GM12878 (cell line): ENCODE measurements around the gene CCDC187. TPM values are rescaled to one million over a fixed set of nuclear protein-coding genes. Genes with fewer than 3 reads are reported as not detected.

Experiments used
- ATAC-seq: fragments of 200-7000 bp; cut with Tn5 transposase; 3 replicates; pipeline ENCODE4 v1.9.1; 2020; ENCODE audit warnings: mild to moderate bottlenecking, moderate library complexity
- BruUV-seq: library from RNA; stranded (reverse); fragments of 400-500 nt; replicated peaks from 2 replicates; lab custom pipeline; 2021; lab: Mats Ljungman, UMichigan
- CTCF ChIA-PET: fragments of 300-600 bp; sonication (Branson Sonifier 250); formaldehyde crosslinking; extraction: SDS; loops from one replicate; lab custom pipeline; 2021; ENCODE audit warnings: inconsistent platforms; lab: Yijun Ruan, JAX
- POLR2A ChIA-PET: fragments of 350-600 bp; formaldehyde crosslinking; extraction: SDS; loops from one replicate; lab custom pipeline; 2021; ENCODE audit warnings: inconsistent platforms; lab: Charles Lee
- RAD21 ChIA-PET: fragments of 300-600 bp; sonication (Branson Sonifier 250); formaldehyde crosslinking; loops from one replicate; lab custom pipeline; 2023; ENCODE audit warnings: antibody characterized with exemption; ENCODE audit not compliant: unreplicated experiment; lab: Charles Lee
- SMC1A ChIA-PET: fragments of 300-600 bp; sonication (Branson Sonifier 250); formaldehyde crosslinking; loops from one replicate; lab custom pipeline; 2023; ENCODE audit not compliant: unreplicated experiment, uncharacterized antibody; lab: Charles Lee
- DNase-seq: peaks from one replicate; pipeline ENCODE4 v3.0.0-alpha.2; 2011; ENCODE audit warnings: low read depth, low spot score
- FAIRE-seq: peaks from 3 replicates; lab custom pipeline; 2011; peaks lifted over from hg19 to GRCh38; lab: Jason Lieb, UNC
- H2AFZ ChIP-seq: 2 replicates; pipeline ENCODE4 v1.6.0; 2011; ENCODE audit warnings: low read depth, low read length, control low read depth; ENCODE audit not compliant: control insufficient read depth
- H3K27ac ChIP-seq: 2 replicates; pipeline ENCODE4 v1.5.1; 2011; ENCODE audit warnings: control low read depth; ENCODE audit not compliant: control insufficient read depth, insufficient read depth
- H3K27me3 ChIP-seq, 2 experiments: replicated peaks in 1 of 2; 2 replicates each; pipeline versions ENCODE4 v1.6.0 to v1.6.1; 2011; ENCODE audit warnings: low read length in 1 of 2; ENCODE audit not compliant: control insufficient read depth in 2 of 2, insufficient read depth in 2 of 2
- H3K36me3 ChIP-seq, 2 experiments: 2 replicates each; pipeline ENCODE4 v1.5.1; 2011; ENCODE audit warnings: low read length in 1 of 2; ENCODE audit not compliant: control insufficient read depth in 2 of 2, insufficient read depth in 2 of 2
- H3K4me1 ChIP-seq: 2 replicates; pipeline ENCODE4 v1.6.1; 2011; ENCODE audit warnings: mild to moderate bottlenecking, low read length, moderate library complexity, mixed read lengths; ENCODE audit not compliant: control insufficient read depth, insufficient read depth
- H3K4me2 ChIP-seq: 2 replicates; pipeline ENCODE4 v1.6.0; 2011; ENCODE audit warnings: control low read depth; ENCODE audit not compliant: control insufficient read depth, insufficient read depth
- H3K4me3 ChIP-seq: fragments of 200-600 bp; sonication (generic); 2 replicates; pipeline ENCODE4 v1.5.1; 2016
- H3K79me2 ChIP-seq: 2 replicates; pipeline ENCODE4 v1.6.0; 2011; ENCODE audit warnings: low read length; ENCODE audit not compliant: control insufficient read depth, insufficient read depth
- H3K9ac ChIP-seq: 2 replicates; pipeline ENCODE4 v1.8.0; 2011; ENCODE audit warnings: low read length, control low read depth, mixed read lengths; ENCODE audit not compliant: control insufficient read depth, insufficient read depth
- H3K9me3 ChIP-seq: replicated peaks from 3 replicates; pipeline ENCODE4 v1.5.1; 2011; ENCODE audit warnings: mild to moderate bottlenecking, low read length; ENCODE audit not compliant: control insufficient read depth, insufficient read depth
- H4K20me1 ChIP-seq: 2 replicates; pipeline ENCODE4 v1.6.0; 2011; ENCODE audit not compliant: control insufficient read depth, insufficient read depth
- GATAD2B ChIP-seq: fragments of 450-650 bp; conservative IDR thresholded peaks from 2 replicates; pipeline ENCODE4 v1.6.1; 2017; ENCODE audit warnings: low read depth, mild to moderate bottlenecking, moderate library complexity
- LARP7 ChIP-seq: fragments of 450-650 bp; IDR thresholded peaks from 2 replicates; pipeline ENCODE4 v1.6.1; 2017; ENCODE audit warnings: mild to moderate bottlenecking
- SREBF2 ChIP-seq: IDR thresholded peaks from 2 replicates; pipeline ENCODE4 v1.6.1; 2012; ENCODE audit warnings: mild to moderate bottlenecking, low read length
- ZNF217 ChIP-seq: fragments of 450-650 bp; IDR thresholded peaks from 2 replicates; pipeline ENCODE4 v1.6.1; 2017; ENCODE audit warnings: antibody characterized with exemption, mild to moderate bottlenecking
- ZNF274 ChIP-seq: IDR thresholded peaks from one replicate; pipeline ENCODE4 v1.8.0; 2011; ENCODE audit not compliant: insufficient read length, insufficient read depth
- WGBS: methylation state at CpG from one replicate; pipeline ENCODE4 v1.1.6; 2016; ENCODE audit warnings: low lambda C conversion rate; ENCODE audit not compliant: insufficient replicate concordance, insufficient coverage; ENCODE audit errors: missing lambda C conversion rate; 5-methylcytosine and 5-hydroxymethylcytosine counted together
- in situ Hi-C: fragments of 300-500 bp; cut with MboI; formaldehyde crosslinking; loops from 9 replicates; pipeline ENCODE4 v1.14.3; 2018; ENCODE audit warnings: mixed read lengths
- intact Hi-C: fragments of 100-400 bp; cut with micrococcal nuclease; formaldehyde crosslinking; loops from one replicate; pipeline ENCODE4 v1.14.2; 2022; ENCODE audit not compliant: unreplicated experiment
- polyA plus RNA-seq, 11 experiments: library from polyadenylated mRNA; depleted of rRNA in 4 of 11; unstranded in 6 of 11; stranded (reverse) in 5 of 11; fragments of >200 nt; fragmentation: Nextera tagmentation in 4 of 11; fragmentation: Illumina TruSeq in 1 of 11; extraction: Ambion mirVana in 4 of 11; extraction: Trizol in 1 of 11; gene quantifications; 1 replicate in 1 of 11; 2 replicates in 10 of 11; pipeline versions ENCODE4 v1.2.1 to v1.2.3, GENCODE V29; 2011 to 2016; ENCODE audit warnings: inconsistent platforms in 2 of 11, missing spikeins in 2 of 11, low read depth in 1 of 11
- total RNA-seq, 4 experiments: library from RNA; depleted of rRNA in 3 of 4; stranded (reverse); fragments of >200 nt in 3 of 4; fragmentation: Illumina TruSeq in 1 of 4; extraction: Trizol in 1 of 4; gene quantifications; 2 replicates each; pipeline versions ENCODE4 v1.2.1 to v1.2.3, GENCODE V29; 2013 to 2021
- TF ChIP-seq, protein P1 (sequence below), 3 experiments: IDR thresholded peaks in 2 of 3; conservative IDR thresholded peaks in 1 of 3; 2 replicates each; pipeline ENCODE4 v1.5.1; 2011; ENCODE audit warnings: low read depth in 3 of 3, low read length in 3 of 3, mild to moderate bottlenecking in 3 of 3, control low read depth in 2 of 3, moderate library complexity in 2 of 3, inconsistent platforms in 1 of 3, mixed read lengths in 1 of 3; ENCODE audit not compliant: control insufficient read depth in 2 of 3, insufficient read depth in 1 of 3; ENCODE audit errors: extremely low read depth in 1 of 3
- TF ChIP-seq, protein P2 (sequence below): IDR thresholded peaks from 2 replicates; pipeline ENCODE4 v1.6.1; 2011; ENCODE audit warnings: borderline replicate concordance, low read depth, mild to moderate bottlenecking, moderate library complexity, low read length; ENCODE audit not compliant: insufficient read depth, poor library complexity, severe bottlenecking
- TF ChIP-seq, protein P3 (sequence below): IDR thresholded peaks from 2 replicates; pipeline ENCODE4 v1.6.1; 2011; ENCODE audit warnings: mild to moderate bottlenecking, low read depth, low read length, moderate library complexity; ENCODE audit not compliant: insufficient replicate concordance

CCDC187 gene
- total and polyA plus RNA-seq, 10 of the 15 experiments (the other 5 are each of a cell fraction or from before 2014, with no cell fraction given) = 0.04 to 0.23 (median 0.04) TPM; not detected in 7

DNA sequence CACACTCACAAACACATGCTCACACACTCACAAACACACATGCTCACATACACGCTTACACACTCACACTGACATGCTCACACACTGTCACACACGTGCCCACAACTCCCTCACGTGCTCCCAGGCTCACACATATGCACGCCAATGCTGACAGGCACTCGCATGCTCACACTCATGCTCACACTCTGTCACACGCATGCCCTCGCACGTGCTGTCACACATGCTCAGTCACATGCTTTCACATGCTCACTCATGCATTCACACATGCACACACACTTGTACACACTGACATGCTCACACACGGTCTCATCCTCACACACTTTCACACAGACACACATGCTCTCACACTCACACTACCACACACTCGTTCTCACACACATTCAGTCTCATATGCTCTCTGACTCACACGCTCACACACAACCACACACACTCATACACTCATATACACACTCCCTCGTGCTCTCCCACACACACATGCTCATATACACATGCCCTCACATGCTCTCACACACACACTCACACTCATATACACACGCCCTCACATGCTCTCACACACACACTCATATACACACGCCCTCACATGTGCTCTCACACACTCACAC is 10.3 kb downstream of the CCDC187 start:
- POLR2A ChIA-PET = no interaction called here

More for the DNA sequence above, 10.3 kb downstream of the CCDC187 start:
- ChIA-PET SMC1A (no interaction called here), CTCF (no interaction called here), RAD21 (no interaction called here)
- WGBS = 47% methylated on average over 14 of the region's 14 CpGs
- no peak overlapping the region for H3K27ac ChIP-seq
- no TSS peak for BruUV-seq
- H3K4me2 ChIP-seq = no peak overlapping the region
- no peaks in the 10 kb centered on the region for H4K20me1 ChIP-seq
- ATAC-seq (no peak), FAIRE-seq (no peak), DNase-seq (no peak)
- in situ Hi-C loops = no loop called here
- H3K4me1 ChIP-seq = no peaks in the 10 kb centered on the region
- TF ChIP-seq LARP7 = no peak
- TF ChIP-seq ZNF274 = no peak
- TF ChIP-seq SREBF2 = no peak
- TF ChIP-seq ZNF217 = no peak
- TF ChIP-seq, protein P1, sequence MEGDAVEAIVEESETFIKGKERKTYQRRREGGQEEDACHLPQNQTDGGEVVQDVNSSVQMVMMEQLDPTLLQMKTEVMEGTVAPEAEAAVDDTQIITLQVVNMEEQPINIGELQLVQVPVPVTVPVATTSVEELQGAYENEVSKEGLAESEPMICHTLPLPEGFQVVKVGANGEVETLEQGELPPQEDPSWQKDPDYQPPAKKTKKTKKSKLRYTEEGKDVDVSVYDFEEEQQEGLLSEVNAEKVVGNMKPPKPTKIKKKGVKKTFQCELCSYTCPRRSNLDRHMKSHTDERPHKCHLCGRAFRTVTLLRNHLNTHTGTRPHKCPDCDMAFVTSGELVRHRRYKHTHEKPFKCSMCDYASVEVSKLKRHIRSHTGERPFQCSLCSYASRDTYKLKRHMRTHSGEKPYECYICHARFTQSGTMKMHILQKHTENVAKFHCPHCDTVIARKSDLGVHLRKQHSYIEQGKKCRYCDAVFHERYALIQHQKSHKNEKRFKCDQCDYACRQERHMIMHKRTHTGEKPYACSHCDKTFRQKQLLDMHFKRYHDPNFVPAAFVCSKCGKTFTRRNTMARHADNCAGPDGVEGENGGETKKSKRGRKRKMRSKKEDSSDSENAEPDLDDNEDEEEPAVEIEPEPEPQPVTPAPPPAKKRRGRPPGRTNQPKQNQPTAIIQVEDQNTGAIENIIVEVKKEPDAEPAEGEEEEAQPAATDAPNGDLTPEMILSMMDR (IDR thresholded peaks at IDR 0.05 in 2 of 3, conservative IDR thresholded peaks at IDR 0.05 in 1 of 3; ENCODE audit: control insufficient read depth in 2 of 3, extremely low read depth in 1 of 3, insufficient read depth in 1 of 3, low read depth in 3 of 3, low read length in 3 of 3) = no peak
- TF ChIP-seq, protein P2, sequence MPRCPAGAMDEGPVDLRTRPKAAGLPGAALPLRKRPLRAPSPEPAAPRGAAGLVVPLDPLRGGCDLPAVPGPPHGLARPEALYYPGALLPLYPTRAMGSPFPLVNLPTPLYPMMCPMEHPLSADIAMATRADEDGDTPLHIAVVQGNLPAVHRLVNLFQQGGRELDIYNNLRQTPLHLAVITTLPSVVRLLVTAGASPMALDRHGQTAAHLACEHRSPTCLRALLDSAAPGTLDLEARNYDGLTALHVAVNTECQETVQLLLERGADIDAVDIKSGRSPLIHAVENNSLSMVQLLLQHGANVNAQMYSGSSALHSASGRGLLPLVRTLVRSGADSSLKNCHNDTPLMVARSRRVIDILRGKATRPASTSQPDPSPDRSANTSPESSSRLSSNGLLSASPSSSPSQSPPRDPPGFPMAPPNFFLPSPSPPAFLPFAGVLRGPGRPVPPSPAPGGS = peak; percentile 85
- no peak for TF ChIP-seq GATAD2B
- TF ChIP-seq, protein P3, sequence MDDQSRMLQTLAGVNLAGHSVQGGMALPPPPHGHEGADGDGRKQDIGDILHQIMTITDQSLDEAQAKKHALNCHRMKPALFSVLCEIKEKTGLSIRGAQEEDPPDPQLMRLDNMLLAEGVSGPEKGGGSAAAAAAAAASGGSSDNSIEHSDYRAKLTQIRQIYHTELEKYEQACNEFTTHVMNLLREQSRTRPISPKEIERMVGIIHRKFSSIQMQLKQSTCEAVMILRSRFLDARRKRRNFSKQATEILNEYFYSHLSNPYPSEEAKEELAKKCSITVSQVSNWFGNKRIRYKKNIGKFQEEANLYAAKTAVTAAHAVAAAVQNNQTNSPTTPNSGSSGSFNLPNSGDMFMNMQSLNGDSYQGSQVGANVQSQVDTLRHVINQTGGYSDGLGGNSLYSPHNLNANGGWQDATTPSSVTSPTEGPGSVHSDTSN = peak; percentile 50
- H3K79me2 ChIP-seq = no peaks in the 10 kb centered on the region
- no peak overlapping the region for H3K9ac ChIP-seq
- H3K27me3 ChIP-seq = no peaks in the 10 kb centered on the region
- H3K36me3 ChIP-seq = no peaks in the 10 kb centered on the region
- H3K4me3 ChIP-seq = no peak overlapping the region
- intact Hi-C loops = no loop called here
- H2AFZ ChIP-seq = no peak overlapping the region
- H3K9me3 ChIP-seq = no peaks in the 10 kb centered on the region; the same call in 2 of the 3 replicates
